DLD1 (cell line): ENCODE measurements around the gene RAD51AP1.
"Not testable (repeated sequence)": the region's sequence is repeated elsewhere in the genome, so short reads cannot be mapped to it uniquely, and the experiment has no call there.

ENCODE experiments used
- in situ Hi-C: cut with HindIII; loops from 2 replicates; pipeline ENCODE4 v1.10.0; 2017; ENCODE audit warnings: low sequenced_read_pairs

The RAD51AP1 gene, protein sequence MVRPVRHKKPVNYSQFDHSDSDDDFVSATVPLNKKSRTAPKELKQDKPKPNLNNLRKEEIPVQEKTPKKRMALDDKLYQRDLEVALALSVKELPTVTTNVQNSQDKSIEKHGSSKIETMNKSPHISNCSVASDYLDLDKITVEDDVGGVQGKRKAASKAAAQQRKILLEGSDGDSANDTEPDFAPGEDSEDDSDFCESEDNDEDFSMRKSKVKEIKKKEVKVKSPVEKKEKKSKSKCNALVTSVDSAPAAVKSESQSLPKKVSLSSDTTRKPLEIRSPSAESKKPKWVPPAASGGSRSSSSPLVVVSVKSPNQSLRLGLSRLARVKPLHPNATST

DNA sequence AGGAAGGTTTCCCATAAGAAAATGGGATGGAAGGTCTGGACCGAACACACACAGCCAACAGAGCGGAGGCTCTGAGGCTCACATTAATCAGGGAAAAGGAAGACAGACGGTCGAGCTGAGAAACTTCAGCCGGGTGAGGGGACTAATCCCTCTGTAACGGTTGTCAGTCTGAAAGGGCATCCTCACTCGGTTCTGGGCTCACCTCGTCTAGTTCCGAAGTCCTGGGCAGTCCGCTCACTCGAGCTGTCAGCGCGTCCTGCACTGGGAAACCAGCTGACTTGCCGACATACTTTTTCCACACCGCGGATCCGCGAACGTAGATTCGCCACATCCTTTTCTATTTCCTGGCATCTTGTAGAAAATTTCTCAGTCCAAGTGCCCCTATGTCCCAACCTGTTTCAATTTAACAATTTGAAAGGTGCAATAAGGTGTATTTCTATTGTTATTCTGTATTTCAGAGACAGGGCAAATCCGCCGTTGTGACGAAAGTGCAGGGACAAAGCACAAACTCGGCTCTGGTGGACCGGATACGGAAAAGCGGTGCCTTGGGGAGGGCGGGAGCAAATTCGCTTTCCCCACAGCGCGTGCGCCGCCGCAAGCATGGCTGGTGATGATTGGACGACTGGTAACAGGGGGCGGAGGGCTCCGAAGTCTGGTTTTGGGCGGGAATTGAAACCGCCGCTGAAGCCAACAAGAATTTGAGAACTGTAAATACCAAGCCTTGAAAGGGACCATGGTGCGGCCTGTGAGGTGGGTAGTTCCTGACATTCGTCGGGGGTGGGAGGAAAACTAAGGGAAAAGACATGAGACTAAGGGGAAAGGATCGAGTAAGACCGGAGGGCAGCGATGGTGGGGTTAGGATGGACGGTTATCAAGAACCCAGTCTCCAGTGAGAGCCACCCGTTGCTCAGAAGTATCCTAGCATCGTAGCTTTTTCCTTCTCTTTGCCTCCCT, at the start of gene RAD51AP1:
TSS of gene RAD51AP1 (plus strand) at position 684 of the 954 bp plus-strand sequence. CDS start at position 734, 50 bp downstream.
- in situ Hi-C loops, result no loop called here

DNA sequence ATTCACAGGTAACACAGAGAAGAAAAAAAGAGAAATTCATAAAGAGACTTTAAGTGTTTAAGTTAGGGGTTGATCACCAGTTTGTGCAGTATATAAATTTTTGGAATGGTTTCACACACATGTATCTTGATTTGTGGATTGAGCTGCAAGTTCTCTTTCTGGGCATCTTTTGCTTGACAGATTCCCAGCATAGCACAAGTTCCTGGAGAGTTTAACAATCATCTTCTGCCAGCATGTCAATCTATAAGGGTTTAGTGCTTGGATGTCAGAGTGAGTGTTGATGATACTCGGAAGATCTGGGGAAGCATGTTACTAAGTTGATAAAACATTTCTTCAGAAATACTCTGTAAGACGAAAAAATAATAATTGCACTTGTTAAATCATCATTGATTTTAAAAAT, 49.1 kb upstream of the RAD51AP1 start:
- in situ Hi-C loops, result no loop called here

DNA sequence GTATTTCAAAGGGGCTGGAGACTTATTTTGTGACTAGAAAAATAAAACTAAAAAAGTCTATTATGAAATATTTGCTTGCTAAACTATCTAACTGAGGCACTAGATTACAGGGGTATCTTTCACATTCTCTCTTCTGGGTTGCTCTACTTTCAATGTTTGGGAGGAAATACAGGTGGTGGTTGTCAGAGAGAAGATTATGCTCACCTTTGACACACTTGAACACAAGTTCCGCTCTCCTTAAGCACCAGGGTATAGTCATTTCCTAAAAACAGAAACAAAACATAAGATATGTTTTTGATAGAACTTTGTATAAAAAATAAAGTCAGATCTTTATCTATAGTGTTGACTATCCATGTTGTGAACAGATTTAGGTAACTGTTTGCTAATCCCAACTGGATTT, 47.7 kb upstream of the RAD51AP1 start:
- in situ Hi-C loops, result no loop called here

DNA sequence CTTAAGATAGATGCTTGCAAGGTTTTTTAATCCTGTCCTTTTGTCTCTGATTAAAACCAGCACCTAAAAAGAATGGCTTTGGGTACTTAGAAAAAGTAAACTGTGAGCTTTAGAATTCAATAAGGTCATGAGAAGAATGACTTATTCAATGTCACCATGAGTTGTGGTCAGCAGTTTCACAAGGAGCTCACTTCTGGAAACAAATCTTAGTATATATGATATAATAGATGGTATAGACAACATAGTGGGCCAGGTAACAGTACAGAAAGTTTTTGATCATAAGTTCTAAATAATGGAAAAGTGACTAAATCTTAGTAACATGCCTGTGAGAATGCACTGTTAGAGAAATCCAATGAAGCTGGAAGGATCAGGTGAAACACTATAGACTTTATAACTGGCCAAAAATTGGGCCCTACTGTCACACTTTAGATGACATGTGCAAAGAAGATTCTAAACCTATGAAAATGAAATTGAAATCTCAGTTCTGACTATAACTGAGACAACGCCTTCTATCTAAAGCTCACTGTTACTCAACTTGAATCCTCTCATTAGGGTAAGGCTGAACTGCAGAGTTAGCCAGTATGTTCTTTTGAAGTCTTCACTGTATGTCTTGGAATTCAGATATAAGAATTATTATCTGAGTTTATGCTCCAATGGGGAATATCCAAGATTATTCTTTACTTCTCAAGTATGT, 42.4 kb upstream of the RAD51AP1 start:
- in situ Hi-C loops, result no loop called here

DNA sequence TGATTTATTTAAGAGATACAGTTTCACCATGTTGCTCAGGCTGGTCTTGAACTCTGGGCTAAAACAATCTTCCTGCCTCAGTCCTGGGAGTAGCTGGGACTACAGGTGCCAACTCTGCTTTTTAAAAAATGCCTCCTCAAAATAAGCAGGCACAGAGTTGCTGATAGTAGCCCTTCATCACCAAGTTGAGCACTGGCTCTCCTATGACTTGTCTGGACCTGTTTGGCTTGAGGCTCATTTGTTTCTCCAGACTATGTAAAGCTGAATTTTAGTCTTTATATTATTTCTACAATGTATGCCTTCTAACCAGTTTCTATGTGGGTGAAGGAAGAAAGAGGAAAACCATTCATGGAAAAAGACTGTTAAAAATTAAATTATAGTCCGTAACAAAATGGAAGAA, 39.5 kb upstream of the RAD51AP1 start:
- in situ Hi-C loops, result no loop called here

DNA sequence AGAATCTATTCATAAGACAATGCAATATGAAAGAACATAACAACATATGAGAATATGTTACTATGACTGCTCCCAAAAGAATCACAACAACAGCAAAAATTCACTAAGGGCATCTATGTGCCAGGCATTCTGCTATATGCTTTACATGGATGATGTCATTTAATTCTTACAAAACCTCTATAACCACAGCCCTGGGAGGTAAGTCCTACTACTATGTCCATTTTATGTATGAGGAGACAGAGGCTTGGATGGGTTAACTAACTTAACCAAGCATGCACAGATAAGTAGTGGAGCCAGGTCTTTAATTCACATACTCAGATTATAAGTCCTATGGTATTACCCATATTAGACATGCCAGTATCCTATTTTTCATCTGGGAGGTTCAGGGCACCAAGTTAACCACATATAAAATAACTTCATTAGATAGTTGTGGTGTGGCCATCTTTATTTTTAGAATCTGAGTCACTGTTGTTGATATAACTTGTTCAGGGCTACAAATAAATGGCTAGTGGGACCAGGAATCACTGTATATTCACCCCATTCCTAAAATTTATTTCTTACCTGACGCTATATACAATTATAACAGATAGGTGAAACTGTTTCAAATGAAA, 33.2 kb upstream of the RAD51AP1 start:
- in situ Hi-C loops, result no loop called here

DNA sequence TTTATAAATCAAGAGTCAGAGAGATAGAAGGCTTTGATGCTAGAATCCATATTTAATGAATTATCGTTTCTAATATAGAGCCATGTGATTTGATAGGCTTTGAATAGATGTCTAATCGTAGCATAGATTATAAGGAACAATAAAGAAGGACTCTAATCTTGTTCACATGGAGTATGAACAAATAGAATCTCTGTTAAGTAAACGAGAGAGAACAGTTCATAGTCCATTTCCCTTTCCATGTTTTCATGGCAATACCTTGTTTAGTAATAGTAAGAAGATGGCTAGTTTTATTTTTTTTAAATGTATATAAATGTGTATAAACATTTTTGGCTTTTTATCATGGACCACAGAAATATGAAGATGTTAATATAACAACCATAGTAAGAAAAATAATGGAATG, 32.3 kb upstream of the RAD51AP1 start:
- in situ Hi-C loops, result no loop called here

DNA sequence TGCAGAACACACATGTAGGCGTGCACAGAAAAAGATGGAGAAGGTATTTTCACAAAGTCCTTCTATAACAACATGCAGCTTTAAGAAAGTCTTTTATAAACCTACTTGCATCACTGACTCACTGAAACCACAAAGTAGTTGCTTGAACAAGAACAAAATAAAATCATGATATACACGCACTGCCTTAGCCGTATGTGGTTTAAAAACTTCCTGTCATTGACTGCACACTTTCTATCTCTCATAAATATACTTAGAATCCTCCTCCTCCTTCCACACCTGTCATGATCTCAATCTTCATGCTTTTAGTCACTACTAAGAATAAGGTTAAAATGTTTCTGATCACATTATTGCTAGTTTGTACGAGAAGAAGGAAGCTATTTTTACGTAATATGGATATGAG, 31.8 kb upstream of the RAD51AP1 start:
- in situ Hi-C loops, result no loop called here

DNA sequence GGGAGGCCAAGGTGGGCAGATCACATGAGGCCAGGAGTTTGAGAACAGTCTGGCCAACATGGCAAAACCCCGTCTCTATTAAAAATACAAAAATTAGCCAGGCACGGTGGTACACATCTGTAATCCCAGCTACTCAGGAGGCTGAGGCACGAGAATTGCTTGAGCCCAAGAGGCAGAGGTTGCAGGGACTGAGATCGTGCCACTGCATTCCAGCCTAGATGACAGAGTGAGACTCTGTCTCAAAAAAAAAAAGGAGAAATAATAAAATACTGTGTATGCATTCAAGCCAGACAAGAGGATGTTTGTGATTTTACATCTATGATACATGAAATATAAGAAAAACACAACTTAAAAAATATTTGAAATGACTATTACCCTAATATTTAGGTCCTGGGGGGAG, 30.2 kb upstream of the RAD51AP1 start:
- in situ Hi-C loops, result not testable (repeated sequence)

DNA sequence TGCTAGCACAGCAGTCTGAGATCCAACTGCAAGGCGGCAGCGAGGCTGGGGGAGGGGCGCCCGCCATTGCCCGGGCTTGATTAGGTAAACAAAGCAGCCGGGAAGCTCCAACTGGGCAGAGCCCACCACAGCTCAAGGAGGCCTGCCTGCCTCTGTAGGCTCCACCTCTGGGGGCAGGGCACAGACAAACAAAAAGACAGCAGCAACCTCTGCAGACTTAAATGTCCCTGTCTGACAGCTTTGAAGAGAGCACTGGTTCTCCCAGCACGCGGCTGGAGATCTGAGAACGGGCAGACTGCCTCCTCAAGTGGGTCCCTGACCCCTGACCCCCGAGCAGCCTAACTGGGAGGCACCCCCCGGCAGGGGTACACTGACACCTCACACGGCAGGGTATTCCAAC, 29.4 kb upstream of the RAD51AP1 start:
- in situ Hi-C loops, result not testable (repeated sequence)

DNA sequence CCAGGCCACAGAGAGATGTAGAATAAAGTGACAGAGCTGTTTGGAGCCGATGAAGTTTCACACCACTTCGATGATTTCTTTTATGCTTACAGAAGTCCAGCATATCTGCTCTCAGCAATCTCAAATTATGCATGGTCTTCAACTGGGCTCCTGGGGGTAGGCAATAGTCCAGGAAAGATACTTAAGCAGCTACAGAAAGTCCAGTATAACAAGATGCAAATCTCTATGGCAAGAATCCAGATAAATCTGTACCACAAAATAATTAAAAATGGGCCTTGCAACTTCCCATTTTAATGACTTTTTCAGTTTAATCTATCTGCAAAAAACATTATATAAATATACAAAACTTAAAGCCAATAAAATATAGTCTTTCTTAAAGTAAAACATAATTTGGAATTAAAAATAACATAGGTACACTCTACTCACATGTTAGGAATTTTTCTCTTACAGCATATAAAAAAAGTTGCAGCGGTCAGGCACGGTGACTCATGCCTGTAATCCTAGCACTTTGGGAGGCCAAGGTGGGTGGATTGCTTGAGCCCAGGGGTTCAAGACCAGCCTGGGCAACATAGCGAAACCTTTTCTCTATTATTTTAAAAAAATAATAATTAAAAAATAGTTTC, 20.5 kb upstream of the RAD51AP1 start:
- in situ Hi-C loops, result loop anchor here (5.0 kb wide), 1 partner anchor 34 kb away; no protein-coding TSS in a partner anchor

DNA sequence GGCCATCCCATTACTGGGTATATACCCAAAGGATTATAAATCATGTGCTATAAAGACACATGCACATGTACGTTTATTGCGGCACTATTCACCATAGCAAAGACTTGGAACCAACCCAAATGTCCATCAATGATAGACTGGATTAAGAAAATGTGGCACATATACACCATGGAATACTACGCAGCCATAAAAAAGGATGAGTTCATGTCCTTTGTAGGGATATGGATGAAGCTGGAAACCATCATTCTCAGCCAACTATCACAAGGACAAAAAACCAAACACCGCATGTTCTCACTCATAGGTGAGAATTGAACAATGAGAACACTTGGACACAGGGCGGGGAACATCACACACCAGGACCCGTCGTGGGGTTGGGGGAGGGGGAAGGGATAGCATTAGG, 15.2 kb upstream of the RAD51AP1 start:
- in situ Hi-C loops, result not testable (repeated sequence)

DNA sequence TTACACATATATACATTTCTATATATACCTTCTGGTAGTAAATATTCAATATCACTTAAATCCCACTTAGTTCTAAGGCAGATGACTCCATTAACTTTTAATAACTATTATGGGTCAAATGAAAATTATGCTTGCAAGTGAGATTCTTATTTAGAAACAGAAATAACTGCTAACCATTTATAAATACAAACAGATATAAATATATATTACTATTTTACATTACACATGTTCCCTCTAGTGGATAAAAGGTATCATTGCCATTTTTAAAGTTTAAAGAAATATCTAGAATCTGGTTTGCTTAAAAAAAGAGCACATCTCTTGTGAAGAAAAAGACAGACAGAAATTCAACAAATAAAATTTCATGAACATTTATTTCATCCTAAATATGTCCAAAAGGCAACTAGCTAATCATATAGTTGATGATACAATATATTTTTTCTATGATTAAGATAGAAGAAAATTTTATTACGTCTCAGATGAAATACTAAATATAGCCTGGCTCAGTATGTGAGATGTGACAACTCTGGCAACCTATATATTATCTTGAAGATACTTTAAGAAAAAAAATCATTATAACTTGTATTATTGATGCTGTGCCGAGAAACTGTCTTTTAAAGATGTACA, 11.7 kb upstream of the RAD51AP1 start:
- in situ Hi-C loops, result no loop called here

DNA sequence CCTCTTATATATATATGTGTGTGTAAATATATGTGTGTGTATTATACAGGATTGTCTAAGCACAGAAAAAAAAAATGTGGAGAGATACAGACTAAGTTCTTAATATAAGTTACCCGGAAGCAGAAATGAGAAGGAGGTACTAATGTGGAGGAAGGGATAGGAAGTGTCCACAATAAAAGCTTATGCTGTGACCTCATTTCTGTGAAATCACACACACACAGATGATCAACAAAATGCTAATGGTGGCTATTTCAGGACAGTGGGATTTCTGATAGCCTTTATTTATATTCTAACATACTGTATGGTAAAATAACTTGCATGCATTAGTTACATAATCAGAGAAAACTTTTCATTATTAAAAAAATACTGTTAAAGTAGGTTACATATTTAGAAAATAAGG, 8.5 kb upstream of the RAD51AP1 start:
- in situ Hi-C loops, result no loop called here

DNA sequence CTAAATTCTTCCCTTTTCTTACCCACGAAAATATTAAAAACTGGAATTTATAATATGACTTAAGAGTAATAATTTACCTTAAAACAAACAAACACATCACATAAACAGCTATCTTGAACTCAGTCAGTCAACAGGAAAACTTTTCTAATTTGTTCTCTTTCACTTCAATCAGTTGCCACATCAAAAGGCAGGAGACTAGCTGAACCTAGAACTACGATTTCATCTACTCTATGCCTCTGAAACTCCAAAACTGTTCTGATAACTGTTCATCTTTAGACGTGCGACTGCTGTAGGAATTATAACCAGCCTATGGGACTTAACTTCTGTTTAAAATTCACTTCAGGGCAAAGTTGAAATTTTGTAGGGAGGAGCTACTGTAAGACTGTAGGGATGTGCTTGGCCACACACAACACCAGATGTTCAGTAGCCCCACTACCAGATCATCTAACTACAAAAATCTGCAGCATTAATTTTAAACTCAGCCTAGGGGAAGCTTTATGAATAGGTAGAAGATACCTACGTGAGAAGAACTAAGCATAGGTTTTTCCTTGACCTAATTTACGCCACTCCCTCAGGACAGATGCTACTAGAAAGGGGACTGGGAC, 7.6 kb upstream of the RAD51AP1 start:
- in situ Hi-C loops, result no loop called here

DNA sequence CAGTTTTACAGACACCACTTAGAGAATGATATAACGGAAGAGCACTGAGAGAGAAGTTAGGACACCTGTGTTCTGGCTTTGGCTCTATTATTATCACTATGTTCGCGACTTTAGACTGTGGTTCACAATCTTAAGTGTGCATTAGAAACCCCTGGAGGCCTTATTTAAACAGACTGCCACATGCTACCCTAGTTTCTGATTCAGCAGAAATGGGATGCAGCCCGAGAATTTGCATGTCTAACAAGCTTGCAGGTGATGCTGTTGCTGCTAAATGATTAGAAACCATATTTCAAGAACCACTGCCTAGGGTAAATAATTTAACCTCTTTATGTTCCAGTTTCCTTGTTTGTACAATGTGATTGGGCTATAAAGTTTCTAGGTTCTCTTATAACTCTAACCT, 3.6 kb upstream of the RAD51AP1 start:
- in situ Hi-C loops, result no loop called here

DNA sequence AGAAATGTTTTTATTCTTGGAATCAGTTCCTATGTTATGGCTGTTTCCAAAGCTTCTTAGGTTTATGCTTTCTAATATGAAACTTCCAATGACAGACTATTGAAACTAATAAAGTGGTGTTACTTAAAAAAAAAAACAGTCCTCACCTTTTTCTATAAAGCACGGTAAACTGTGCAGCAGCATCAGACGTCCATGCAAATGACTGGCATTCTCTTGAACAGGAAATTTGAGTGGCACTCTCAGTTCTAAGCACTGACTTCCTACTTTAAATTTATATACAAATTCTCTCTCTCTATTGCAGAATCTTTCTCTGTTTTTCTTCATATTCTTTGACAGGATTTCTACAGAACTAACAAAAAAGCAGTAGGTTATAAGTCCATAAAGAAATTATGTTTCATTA, 2.8 kb upstream of the RAD51AP1 start:
- in situ Hi-C loops, result no loop called here

DNA sequence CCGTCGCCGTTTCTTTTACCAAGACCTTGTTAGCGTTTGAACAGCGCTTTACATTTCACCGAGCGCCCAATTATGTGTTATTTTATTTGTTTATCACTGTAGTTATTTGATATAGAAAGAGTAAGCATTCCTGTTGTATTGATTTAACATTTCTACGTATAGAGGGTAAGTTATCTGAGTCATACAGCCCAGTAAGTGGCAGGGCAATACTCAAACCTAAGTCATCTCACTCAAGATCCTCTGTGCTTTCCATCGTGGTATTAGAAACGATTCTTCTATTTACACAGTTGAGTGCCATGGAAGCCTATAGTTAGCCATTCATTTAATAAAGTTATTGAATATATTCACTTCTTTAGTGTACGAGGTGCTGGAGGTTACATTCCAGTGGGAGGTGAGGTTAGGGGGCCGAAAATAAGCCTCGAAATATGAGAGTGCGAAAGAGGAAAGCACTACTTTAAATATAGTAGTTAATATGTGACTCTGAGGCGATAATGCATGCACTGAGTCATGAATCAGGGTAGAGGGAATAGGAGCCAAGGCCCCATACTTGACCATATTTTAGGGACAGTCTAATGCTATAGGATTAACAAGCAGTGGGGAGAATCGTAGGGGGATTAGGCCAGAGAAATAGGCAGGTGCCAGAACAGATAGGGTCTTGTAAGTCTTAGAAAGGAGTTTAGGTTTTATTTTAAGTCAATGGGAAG, 629 bp downstream of the RAD51AP1 start:
- in situ Hi-C loops, result no loop called here

DNA sequence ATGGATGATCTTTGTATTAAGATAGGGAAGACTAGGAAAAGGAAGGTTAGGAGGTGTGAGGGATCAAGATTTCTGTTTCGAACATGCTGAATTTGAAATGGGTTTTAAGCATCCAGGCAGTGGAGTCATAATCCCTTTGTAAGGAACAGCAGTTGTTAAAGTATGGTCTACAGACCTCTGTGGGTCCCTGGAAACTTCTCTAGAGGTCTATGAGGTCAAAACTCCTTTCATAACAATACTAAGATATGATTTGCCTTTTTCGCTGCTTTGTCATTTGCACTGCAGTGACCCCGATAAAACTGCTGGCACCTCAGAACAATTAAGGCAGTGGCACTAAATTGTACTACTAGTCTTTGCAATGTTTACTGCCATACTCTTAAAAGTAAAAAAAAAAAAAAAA, 1.5 kb downstream of the RAD51AP1 start:
- in situ Hi-C loops, result no loop called here
